Measurements from ENCODE around the gene MAD1L1. TPM values are rescaled to one million over a fixed set of nuclear protein-coding genes. Genes with fewer than 3 reads are reported as not detected.
"Not testable (repeated sequence)": the region's sequence is repeated elsewhere in the genome, so short reads cannot be mapped to it uniquely, and the experiment has no call there.

MAD1L1 gene
- total RNA-seq, 6 experiments from 2014 or later = 15.1 to 37.4 (median 20.5) TPM

GRCh38 chr7:2163600-2164555, 68.9 kb downstream of the MAD1L1 start:
- Histone ChIP-seq H3K9me3 (no peaks in the 10 kb centered on the region), H3K27me3 (no peaks in the 10 kb centered on the region), H3K4me3 (no peak overlapping the region), H3K36me3 (no peaks in the 10 kb centered on the region), H3K27ac (no peak overlapping the region), H3K4me1 (no peaks in the 10 kb centered on the region)
- ATAC-seq (no peak), DNase-seq (no peak)
- WGBS (ENCODE audit: insufficient coverage, low coverage, low lambda C conversion rate, missing lambda C conversion rate) = 90% methylated on average over 10 of the region's 22 CpGs
- TF ChIP-seq POLR2A (IDR thresholded peaks at IDR 0.05) (no peak), CTCF (IDR thresholded peaks at IDR 0.05) (no peak)
- intact Hi-C loops (cut with DNase I) = no loop called here

- 95% methylated on average over 4 of the region's 4 CpGs for WGBS (ENCODE audit: insufficient coverage, low coverage, low lambda C conversion rate, missing lambda C conversion rate)
- TF ChIP-seq CTCF (IDR thresholded peaks at IDR 0.05) (no peak), POLR2A (IDR thresholded peaks at IDR 0.05) (no peak)
- ATAC-seq = no peak
- Histone ChIP-seq H3K9me3 (no peaks in the 10 kb centered on the region), H3K27me3 (no peaks in the 10 kb centered on the region), H3K36me3 (no peaks in the 10 kb centered on the region), H3K4me3 (no peak overlapping the region), H3K27ac (no peak overlapping the region), H3K4me1 (no peaks in the 10 kb centered on the region)
- DNase-seq = no peak
- intact Hi-C loops (cut with DNase I) = no loop called here
These were observed 69.8 kb downstream of the MAD1L1 start for GRCh38 chr7:2162959-2163358.

DNA sequence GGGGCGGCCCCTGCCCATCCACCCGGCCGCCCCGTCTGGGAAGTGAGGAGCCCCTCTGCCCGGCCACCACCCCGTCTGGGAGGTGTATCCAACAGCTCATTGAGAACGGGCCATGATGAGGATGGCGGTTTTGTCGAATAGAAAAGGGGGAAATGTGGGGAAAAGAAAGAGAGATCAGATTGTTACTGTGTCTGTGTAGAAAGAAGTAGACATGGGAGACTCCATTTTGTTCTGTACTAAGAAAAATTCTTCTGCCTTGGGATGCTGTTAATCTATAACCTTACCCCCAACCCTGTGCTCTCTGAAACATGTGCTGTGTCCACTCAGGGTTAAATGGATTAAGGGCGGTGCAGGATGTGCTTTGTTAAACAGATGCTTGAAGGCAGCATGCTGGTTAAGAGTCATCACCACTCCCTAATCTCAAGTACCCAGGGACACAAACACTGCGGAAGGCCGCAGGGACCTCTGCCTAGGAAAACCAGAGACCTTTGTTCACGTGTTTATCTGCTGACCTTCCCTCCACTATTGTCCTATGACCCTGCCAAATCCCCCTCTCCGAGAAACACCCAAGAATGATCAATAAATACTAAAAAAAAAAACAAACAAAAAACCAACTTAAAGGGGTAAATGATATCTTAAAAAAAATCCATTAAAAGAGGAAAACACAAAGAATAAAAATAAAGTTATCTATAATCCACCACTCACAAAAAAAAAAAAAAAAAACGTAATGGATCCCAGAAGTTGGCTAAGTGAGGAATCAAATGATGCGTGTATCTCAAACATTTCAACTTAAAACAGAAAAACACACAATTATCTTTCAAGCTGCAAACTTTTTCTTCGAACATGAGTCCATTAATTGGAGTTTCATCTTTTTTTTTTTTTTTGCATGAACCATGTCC, 70.5 kb downstream of the MAD1L1 start:
- H3K4me3 ChIP-seq; intact Hi-C loops (cut with DNase I); H3K27me3 ChIP-seq; H3K9me3 ChIP-seq; H3K36me3 ChIP-seq; H3K27ac ChIP-seq; H3K4me1 ChIP-seq; ATAC-seq; DNase-seq: not testable (repeated sequence)
- 46% methylated on average over 9 of the region's 17 CpGs for WGBS (ENCODE audit: insufficient coverage, low coverage, low lambda C conversion rate, missing lambda C conversion rate)

DNA sequence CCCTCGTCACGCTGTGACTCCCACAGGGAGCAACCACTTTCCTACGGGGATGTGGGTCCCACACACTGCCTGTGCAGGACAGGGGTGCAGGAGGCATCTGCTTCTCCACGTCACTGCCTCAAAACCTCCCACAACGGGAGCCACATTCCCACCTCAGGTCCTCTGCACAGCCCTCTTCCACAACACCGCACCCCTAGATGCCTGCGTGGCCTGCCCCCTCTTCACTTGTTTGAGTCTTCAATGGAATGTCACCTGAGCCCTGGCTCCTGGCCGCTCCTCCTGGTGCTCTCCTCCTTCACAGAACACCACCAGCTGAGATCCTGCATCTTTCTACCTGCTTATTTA, 73.6 kb downstream of the MAD1L1 start:
- no peak overlapping the region for H3K4me3 ChIP-seq
- no peaks in the 10 kb centered on the region for H3K4me1 ChIP-seq
- H3K27me3 ChIP-seq = no peaks in the 10 kb centered on the region
- ATAC-seq (no peak), DNase-seq (peak in 1 of 3 donors; percentile 36)
- no peaks in the 10 kb centered on the region for H3K36me3 ChIP-seq
- TF ChIP-seq CTCF (IDR thresholded peaks at IDR 0.05) = no peak
- intact Hi-C loops (cut with DNase I) = no loop called here
- H3K27ac ChIP-seq = no peak overlapping the region
- WGBS (ENCODE audit: insufficient coverage, low coverage, low lambda C conversion rate, missing lambda C conversion rate) = 88% methylated on average over 1 of the region's 8 CpGs
- H3K9me3 ChIP-seq = no peaks in the 10 kb centered on the region
